SU-DHL-6 (cell line): ENCODE measurements around the gene NTSR1.

Experiments
- H2AFZ ChIP-seq: fragments of 200-600 bp; sonication (generic); 2 replicates; pipeline ENCODE4 v1.6.1; 2014; ENCODE audit warnings: low read depth, mild to moderate bottlenecking, moderate library complexity, mixed read lengths, antibody characterized with exemption, low read length; ENCODE audit not compliant: severe bottlenecking
- H3F3A ChIP-seq: fragments of 200-600 bp; shearing (Covaris generic); 2 replicates; pipeline ENCODE4 v1.6.0; 2016; ENCODE audit warnings: antibody characterized with exemption, mild to moderate bottlenecking; ENCODE audit not compliant: insufficient read depth
- H3K27ac ChIP-seq: fragments of 200-600 bp; sonication (generic); 2 replicates; pipeline ENCODE4 v1.5.1; 2016; ENCODE audit warnings: low read depth, mild to moderate bottlenecking, low read length, moderate library complexity, mixed read lengths
- H3K27me3 ChIP-seq: fragments of 200-600 bp; sonication (generic), shearing (Covaris generic); 2 replicates; pipeline ENCODE4 v1.6.0; 2014; ENCODE audit warnings: mild to moderate bottlenecking, low read length
- H3K36me3 ChIP-seq: fragments of 200-600 bp; sonication (generic); 2 replicates; pipeline ENCODE4 v1.6.1; 2014; ENCODE audit warnings: mild to moderate bottlenecking, low read length, mixed read lengths
- H3K4me2 ChIP-seq: fragments of 300-600, 200-600 bp; shearing (Covaris generic), sonication (generic); 2 replicates; pipeline ENCODE4 v1.6.0; 2014; ENCODE audit warnings: low read length, low read depth, mild to moderate bottlenecking; ENCODE audit not compliant: poor library complexity, severe bottlenecking
- H3K4me3 ChIP-seq: fragments of 200-600 bp; sonication (generic); 2 replicates; pipeline ENCODE4 v1.5.1; 2014; ENCODE audit warnings: antibody characterized with exemption, low read length, mild to moderate bottlenecking, mixed read lengths; ENCODE audit not compliant: insufficient read depth, poor library complexity, severe bottlenecking
- H3K79me2 ChIP-seq: fragments of 200-600 bp; sonication (generic); 2 replicates; pipeline ENCODE4 v1.6.1; 2014; ENCODE audit warnings: mild to moderate bottlenecking, low read length, moderate library complexity; ENCODE audit not compliant: insufficient read depth
- H3K9ac ChIP-seq: fragments of 200-600 bp; sonication (generic); 2 replicates; pipeline ENCODE4 v1.7.0; 2014; ENCODE audit warnings: mild to moderate bottlenecking, low read length
- H3K9me2 ChIP-seq: fragments of 200-600 bp; sonication (generic); replicated peaks from 2 replicates; pipeline ENCODE4 v1.6.1; 2014; ENCODE audit warnings: low read length; ENCODE audit not compliant: insufficient read depth
- H3K9me3 ChIP-seq: fragments of 200-600 bp; sonication (generic); 2 replicates; pipeline ENCODE4 v1.6.1; 2014; ENCODE audit warnings: low read length, mixed read lengths; ENCODE audit not compliant: insufficient read depth
- H4K20me1 ChIP-seq: fragments of 200-600 bp; sonication (generic); 2 replicates; pipeline ENCODE4 v1.6.1; 2014; ENCODE audit warnings: low read depth, mild to moderate bottlenecking, antibody characterized with exemption, low read length, moderate library complexity, mixed read lengths
- EZH2phosphoT487 ChIP-seq: fragments of 200-600 bp; sonication (generic), shearing (Covaris generic); conservative IDR thresholded peaks from 2 replicates; pipeline ENCODE4 v1.6.1; 2018; ENCODE audit warnings: mild to moderate bottlenecking, antibody characterized with exemption, low read length, moderate library complexity, mixed read lengths
- TF ChIP-seq, protein P1 (sequence below): fragments of 200-600 bp; sonication (generic); IDR thresholded peaks from one replicate; pipeline ENCODE4 v1.5.1; 2017; ENCODE audit warnings: antibody characterized with exemption, mild to moderate bottlenecking, low read length, moderate library complexity; ENCODE audit not compliant: insufficient read depth, poor library complexity, severe bottlenecking

The NTSR1 gene

DNA sequence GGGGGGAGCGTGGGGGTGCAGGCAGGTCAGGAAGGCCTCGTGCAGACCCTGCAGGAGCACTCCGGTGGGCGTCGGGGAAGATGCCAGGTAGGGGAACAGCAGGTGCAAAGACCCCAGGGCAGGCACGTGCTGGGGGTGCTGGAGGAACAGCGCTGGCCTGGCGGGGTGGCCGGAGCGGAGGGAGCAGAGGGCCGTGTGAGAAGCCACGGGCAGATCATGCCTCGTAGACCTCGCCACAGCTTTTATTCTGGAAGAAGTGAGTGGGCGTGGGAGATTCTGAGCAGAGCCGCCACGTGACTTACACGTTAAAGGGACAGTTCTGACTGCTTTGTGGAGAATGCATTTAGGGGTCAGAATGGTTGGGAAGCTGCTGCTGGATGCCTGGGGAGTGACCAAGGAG is 9.3 kb downstream of the NTSR1 start:
- no peaks in the 10 kb centered on the region for H3K79me2 ChIP-seq
- no peak overlapping the region for H3K27ac ChIP-seq
- no peak overlapping the region for H3K4me2 ChIP-seq
- no peaks in the 10 kb centered on the region for H4K20me1 ChIP-seq
- no peak overlapping the region for H3K9ac ChIP-seq
- no peak overlapping the region for H2AFZ ChIP-seq
- H3K9me2 ChIP-seq, result no peaks in the 10 kb centered on the region
- H3F3A ChIP-seq, result no peaks in the 10 kb centered on the region
- peaks cover 12% of the 10 kb centered on the region; the same call in 1 of the 2 replicates for H3K9me3 ChIP-seq
- H3K36me3 ChIP-seq, result no peaks in the 10 kb centered on the region; the same call in 1 of the 2 replicates
- TF ChIP-seq EZH2phosphoT487, result no peak
- H3K4me3 ChIP-seq, result no peak overlapping the region
- H3K27me3 ChIP-seq, result no peaks in the 10 kb centered on the region

DNA sequence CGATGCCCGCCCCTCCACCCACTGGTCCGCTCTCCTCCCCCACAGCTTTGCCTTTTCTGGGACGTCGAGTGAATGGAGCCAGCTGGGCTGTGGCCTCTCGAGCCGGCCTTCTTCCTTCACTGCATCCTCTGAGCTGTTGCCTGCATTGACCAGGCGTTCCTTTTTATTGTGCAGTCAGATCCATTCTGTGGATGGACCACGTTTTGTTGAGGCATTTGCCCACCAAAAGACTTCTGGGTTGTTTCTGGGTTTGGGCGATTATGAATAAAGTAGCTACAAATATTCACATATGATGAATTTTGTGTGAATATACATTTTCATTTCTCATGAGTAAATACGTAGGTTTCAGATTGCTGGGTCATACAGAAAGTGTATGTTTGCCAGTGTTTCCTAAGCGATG is 9.9 kb downstream of the NTSR1 start:
- Histone ChIP-seq H3K27ac (no peak overlapping the region), H3K9me2 (no peaks in the 10 kb centered on the region), H3F3A (no peaks in the 10 kb centered on the region), H2AFZ (no peak overlapping the region), H3K27me3 (no peaks in the 10 kb centered on the region), H3K9ac (no peak overlapping the region), H4K20me1 (no peaks in the 10 kb centered on the region), H3K4me2 (no peak overlapping the region), H3K4me3 (no peak overlapping the region), H3K79me2 (no peaks in the 10 kb centered on the region), H3K36me3 (no peaks in the 10 kb centered on the region; the same call in 1 of the 2 replicates), H3K9me3 (peaks cover 12% of the 10 kb centered on the region; the same call in 1 of the 2 replicates)
- no peak for TF ChIP-seq EZH2phosphoT487
- TF ChIP-seq, protein P1, sequence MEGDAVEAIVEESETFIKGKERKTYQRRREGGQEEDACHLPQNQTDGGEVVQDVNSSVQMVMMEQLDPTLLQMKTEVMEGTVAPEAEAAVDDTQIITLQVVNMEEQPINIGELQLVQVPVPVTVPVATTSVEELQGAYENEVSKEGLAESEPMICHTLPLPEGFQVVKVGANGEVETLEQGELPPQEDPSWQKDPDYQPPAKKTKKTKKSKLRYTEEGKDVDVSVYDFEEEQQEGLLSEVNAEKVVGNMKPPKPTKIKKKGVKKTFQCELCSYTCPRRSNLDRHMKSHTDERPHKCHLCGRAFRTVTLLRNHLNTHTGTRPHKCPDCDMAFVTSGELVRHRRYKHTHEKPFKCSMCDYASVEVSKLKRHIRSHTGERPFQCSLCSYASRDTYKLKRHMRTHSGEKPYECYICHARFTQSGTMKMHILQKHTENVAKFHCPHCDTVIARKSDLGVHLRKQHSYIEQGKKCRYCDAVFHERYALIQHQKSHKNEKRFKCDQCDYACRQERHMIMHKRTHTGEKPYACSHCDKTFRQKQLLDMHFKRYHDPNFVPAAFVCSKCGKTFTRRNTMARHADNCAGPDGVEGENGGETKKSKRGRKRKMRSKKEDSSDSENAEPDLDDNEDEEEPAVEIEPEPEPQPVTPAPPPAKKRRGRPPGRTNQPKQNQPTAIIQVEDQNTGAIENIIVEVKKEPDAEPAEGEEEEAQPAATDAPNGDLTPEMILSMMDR, result no peak

DNA sequence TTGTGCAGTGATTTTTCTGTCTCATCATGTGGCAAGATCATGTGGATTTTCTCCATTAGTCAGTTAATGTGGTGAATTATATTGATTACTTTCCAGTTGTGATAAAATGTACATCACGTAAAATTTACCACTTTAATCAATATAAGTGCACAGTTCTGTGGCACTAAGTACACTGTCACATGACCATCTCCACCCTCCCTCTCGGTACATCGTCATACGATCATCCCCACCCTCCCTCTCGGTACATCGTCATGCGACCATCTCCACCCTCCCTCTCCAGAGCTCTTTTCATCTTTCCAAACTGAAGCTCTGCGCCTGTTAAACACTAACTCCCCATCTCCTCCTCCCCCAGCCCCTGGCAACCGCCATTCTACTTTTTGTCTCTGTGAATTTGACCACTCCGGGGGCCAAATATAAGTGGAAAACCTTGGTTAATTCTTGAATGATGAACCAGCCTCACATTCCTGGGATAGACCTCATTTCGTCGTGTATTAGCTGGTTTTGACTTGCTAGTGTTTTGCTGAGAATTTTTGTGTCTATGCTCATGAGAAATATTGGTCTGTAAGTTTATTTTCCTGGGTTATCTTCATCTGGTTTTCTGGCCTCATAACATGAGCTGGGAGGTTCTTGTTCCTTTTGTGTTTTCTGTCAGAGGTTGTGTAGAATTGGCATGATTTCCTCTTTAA is 10.8 kb downstream of the NTSR1 start:
- TF ChIP-seq EZH2phosphoT487, result no peak
- TF ChIP-seq, protein P1, result no peak
- Histone ChIP-seq H3K27me3 (no peaks in the 10 kb centered on the region), H3K4me2 (no peak overlapping the region), H3K36me3 (no peaks in the 10 kb centered on the region; the same call in 1 of the 2 replicates), H3K9me2 (no peaks in the 10 kb centered on the region), H2AFZ (no peak overlapping the region), H3K27ac (no peak overlapping the region), H4K20me1 (no peaks in the 10 kb centered on the region), H3K79me2 (no peaks in the 10 kb centered on the region), H3K9ac (no peak overlapping the region), H3K9me3 (peaks cover 12% of the 10 kb centered on the region; the same call in 1 of the 2 replicates), H3K4me3 (no peak overlapping the region), H3F3A (no peaks in the 10 kb centered on the region)
